Articular chondrocyte of knee joint (primary cell): ENCODE data around the gene CALCOCO1. TPM values are rescaled to one million over a fixed set of nuclear protein-coding genes. Genes with fewer than 3 reads are reported as not detected.

Experiments used
- total RNA-seq: library from RNA; depleted of rRNA; stranded (reverse); fragments of >200 nt; gene quantifications from 2 replicates; pipeline ENCODE4 v1.2.3, GENCODE V29; 2012

The CALCOCO1 gene
- 151 and 163 TPM in 2 replicates for total RNA-seq

GRCh38 chr12:53727310-53728041, at the start of gene CALCOCO1:
Gene CALCOCO1 (minus strand): TSS chr12:53727452. CDS start chr12:53725242, 2,210 bp downstream.

DNA sequence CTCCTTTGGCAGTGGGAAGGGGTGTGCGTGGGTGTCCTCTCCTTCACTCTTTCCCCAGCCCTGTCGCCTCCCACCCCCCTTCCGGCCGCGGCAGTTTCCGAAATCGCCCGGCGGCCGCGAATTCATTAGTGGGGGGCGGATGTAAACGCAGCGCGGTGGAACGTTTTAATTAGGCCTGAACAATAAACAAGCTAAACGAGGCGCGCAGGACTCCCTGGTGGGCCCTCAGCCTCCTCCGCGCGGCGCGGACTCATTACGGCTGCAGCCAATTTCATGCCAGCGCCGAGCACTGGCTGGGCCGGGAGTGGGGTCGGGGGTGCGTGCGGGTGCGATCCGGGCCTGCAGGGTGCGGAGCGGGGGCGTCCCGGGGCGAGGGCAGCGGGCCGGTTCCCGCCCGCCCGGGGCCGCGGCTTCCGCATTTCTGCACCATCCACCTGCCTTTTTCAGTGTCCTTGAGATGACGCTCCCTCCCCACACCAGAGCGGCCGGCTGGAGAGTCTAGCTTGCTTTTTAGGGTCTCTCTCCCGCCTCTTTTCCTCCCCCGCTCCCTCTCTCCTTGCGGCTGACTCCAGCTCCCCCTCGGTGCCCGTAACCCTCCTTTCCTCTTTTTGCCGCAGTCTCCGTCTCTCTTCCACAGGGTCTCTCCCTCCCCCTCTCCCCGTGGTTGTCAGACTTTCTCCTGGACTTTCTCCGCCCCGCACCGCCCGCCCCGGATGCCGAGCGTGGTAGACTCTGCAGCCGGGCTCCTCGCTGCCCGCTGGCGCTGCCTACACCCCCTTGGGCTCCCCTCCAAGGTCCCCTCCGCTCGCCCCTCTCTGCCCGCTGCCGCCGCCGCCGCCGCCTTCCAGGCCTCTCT, 24.3 kb upstream of the CALCOCO1 start, which contains the start of gene CISTR:
TSS of gene CISTR (minus strand) at position 644 of the 856 bp plus-strand sequence.

DNA sequence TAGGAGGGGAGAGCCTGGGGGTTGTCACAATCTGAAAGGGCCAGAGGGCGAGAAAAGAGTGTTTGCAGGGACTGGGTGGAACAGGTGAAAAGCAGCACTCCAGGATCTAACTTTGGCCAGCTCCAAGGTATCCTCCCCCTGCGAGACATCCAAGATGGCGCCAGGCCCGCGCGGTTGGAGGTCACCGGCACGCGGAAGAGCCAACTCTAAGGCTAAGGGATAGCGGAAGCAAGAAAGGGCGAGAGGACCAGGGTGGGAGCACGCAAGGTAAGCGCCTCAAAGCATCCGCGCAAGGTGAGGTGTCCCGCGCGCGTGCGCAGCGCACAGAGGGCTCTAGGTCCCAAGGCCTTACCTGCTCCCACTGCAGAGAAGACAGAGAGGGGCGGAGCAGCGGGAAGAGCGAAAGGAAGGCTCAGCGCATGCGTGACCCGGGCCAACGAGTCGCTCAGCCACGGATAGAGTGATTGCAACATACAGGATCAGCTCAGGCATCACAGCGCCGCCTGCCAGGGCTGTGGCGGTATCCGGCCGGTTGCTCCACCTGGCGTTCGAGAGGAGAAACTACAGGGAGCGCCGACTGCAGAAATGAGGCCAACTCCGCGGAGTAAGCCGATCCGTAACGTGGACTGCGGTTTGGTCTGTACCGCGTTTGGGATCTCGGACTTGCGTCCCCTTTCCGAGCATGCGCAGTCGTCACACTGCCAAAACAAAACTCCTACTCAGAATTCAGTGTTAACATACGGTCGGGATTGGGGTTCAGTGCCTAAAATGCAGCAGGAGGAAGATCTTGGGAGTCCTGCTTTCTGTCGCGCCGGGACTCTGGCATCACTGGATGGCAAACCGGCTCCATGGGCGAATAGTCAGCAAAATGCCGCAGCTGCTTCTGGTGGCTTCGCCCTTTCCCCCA, 51.3 kb downstream of the CALCOCO1 start, which contains the start of gene ATP5MC2:
TSS of gene ATP5MC2 (minus strand) at position 383 of the 907 bp plus-strand sequence. CDS start 3,469 bp downstream, outside the sequence.

Other genes with a start within 250 kb of the CALCOCO1 start
- gene MAP3K12, start 228.0 kb downstream of the CALCOCO1 start, total RNA-seq, result 27.2 and 30.7 TPM in 2 replicates
- 19.6 and 30.1 TPM in 2 replicates for gene TARBP2, start 226.2 kb downstream of the CALCOCO1 start, total RNA-seq
- not detected in 2 replicates for gene NPFF, start 220.0 kb downstream of the CALCOCO1 start, total RNA-seq
- 24.3 TPM in 2 replicates for gene ATF7, start 101.1 kb downstream of the CALCOCO1 start, total RNA-seq
- 120 and 127 TPM in 2 replicates for gene ATP5MC2, start 51.4 kb downstream of the CALCOCO1 start, total RNA-seq
- gene CISTR, start 24.5 kb upstream of the CALCOCO1 start, total RNA-seq, result not detected in 2 replicates
- not detected in 2 replicates for gene HOXC13, start 211.4 kb upstream of the CALCOCO1 start, total RNA-seq
- gene HOXC12, start 227.5 kb upstream of the CALCOCO1 start, total RNA-seq, result not detected in 2 replicates
- gene HOXC11, start 245.7 kb upstream of the CALCOCO1 start, total RNA-seq, result 1.3 and 1.4 TPM in 2 replicates
- gene HOTAIR, start 247.5 kb upstream of the CALCOCO1 start, total RNA-seq, result 1.6 and 1.8 TPM in 2 replicates